ENCODE results near the gene PXYLP1.
"Not testable (repeated sequence)": the region's sequence is repeated elsewhere in the genome, so short reads cannot be mapped to it uniquely, and the experiment has no call there.

Gene PXYLP1

GRCh38 chr3:141274411-141275031 is 42.9 kb downstream of the PXYLP1 start:
- no peak for DNase-seq

GRCh38 chr3:141275032-141275422 is 43.4 kb downstream of the PXYLP1 start:
- DNase-seq = no peak

- DNase-seq = no peak
These were observed 43.9 kb downstream of the PXYLP1 start for GRCh38 chr3:141275511-141275910.

DNA sequence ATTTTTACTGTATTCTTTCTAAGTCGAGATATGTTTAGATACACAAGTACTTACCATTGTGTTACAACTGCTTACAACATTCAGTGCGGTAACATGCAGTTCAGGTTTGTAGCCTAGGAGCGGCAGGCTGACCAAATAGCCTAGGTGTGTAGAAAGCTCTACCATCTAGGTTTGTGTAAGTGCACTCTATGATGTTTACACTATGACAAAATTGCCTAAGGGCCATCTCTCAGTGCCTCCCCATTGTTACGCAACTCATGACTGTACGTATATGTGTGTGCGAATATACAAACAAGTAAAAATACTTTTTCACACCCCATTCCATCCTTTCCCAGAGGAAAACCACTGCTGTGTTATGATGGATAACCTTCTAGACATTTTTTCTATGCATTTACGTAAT is 44.3 kb downstream of the PXYLP1 start:
- DNase-seq = no peak

- no peak for DNase-seq
These were observed 44.8 kb downstream of the PXYLP1 start for GRCh38 chr3:141276398-141276797.

- no peak for DNase-seq
These were observed 45.8 kb downstream of the PXYLP1 start for GRCh38 chr3:141277451-141277850.

DNA sequence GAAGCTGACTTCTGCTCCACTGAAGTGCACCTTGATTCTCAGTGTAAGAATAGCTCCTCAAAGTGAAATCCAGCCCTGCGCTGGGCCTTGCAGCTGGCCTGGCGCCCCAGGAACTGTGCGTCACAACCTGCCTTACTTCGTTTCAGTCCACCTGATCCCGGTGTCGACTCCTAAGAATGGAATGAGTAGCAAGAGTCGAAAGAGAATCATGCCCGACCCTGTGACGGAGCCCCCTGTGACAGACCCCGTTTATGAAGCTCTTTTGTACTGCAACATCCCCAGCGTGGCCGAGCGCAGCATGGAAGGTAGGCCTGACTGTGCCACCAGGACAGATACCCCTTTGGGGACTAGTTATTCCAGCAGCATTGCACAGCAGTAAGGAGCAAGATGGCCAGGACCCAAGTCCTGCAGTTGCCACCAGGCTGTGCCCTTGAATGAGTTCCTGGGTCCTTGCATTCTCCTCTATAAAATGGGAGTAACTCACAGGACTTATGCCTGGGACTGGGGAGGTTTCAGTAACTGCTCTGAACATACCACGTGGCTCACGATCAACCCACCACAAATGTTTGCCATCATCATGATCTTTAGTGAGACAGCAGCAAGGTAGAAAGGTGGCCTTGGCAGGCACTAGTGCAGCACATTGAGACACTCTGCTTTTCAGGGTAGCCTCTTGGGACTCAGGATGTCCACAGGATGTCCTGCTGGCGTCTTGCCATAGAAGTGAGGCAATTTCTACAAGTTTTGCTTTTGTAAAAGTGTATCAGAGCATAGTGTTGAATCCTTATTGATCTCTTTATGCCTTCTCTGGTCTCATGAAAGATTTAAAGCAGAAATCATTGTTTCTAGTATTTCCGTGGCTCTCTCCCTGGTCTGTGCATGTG is 46.8 kb downstream of the PXYLP1 start:
- DNase-seq = no peak

DNA sequence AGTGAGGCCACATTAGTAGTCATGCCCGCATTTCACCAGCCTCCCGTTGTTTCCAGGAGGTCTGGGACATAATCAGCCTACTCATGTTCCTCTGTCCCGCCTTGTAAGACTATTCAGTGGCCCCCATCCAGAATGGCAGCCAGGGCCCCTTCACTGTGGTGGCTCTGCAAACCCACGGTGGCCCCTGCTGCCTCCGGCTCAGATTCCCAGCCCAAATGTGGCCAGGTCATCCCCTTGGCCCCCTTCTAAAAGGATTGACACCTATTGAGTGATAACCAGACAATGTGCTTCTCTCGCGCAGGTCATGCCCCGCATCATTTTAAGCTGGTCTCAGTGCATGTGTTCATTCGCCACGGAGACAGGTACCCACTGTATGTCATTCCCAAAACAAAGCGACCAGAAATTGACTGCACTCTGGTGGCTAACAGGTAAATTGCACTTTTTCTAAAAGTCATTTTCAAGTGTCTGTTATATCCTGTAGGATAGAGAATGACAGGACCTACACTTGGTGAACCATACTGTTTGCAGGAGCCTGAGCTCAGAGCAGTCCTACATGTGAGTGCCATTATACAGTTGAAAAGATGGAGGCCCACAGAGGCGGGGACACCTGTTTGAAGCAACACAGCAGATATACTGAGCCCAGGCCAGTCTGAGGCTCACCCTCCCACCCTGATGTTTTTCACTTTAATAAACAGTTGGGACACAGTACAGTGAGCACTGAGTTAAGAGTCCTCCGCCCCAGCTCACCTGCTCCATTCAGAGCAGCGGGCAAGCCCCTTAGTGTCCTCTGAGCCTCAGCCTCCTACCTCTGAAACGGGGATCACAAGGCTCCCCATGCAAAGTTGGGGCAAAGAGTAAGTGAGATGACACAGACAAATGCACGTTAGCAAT is 47.7 kb downstream of the PXYLP1 start:
- DNase-seq = peak; percentile 84

DNA sequence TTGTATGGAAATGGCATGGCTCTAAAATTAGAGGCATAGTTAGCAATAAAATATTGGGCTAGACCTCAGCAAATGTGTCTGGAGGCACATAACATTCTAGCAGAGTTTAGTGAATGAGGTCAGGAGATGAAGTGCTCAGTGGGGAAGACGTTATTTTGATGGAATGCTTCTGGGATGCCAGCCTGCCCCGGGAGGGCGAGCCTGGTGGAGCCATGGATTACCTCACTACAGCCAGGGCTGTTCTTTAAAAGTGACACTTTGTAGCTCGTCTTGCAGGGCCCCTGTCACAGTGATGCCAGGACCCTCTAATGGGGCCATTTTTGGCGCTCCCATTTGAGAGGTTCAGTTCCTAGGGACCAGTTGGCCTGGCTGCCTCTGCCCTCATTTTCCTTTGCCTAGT is 48.5 kb downstream of the PXYLP1 start:
- DNase-seq = no peak

DNA sequence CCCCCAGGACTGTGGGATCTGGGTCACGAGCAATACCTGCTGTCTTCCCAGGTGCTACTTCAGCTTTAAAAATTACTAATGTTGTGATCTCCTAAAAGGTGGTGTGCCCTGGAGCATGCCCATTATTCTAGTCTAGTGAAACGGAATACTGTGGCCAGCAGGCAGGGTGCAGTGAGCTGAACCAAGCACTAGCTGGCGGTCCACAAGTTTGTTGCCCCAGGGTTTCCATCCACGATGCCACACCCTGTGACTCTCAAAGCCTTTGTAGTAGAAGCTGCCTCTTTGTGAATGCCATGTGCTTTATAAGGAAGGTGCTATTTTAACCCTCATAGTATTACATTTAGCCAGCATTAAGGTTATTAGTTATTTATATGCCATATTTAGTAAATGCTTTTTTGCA is 49.1 kb downstream of the PXYLP1 start:
- no peak for DNase-seq

- DNase-seq = peak; percentile 35
These were observed 53.9 kb downstream of the PXYLP1 start for GRCh38 chr3:141285570-141285969.

GRCh38 chr3:141286856-141287255 is 55.2 kb downstream of the PXYLP1 start:
- DNase-seq = no peak

DNA sequence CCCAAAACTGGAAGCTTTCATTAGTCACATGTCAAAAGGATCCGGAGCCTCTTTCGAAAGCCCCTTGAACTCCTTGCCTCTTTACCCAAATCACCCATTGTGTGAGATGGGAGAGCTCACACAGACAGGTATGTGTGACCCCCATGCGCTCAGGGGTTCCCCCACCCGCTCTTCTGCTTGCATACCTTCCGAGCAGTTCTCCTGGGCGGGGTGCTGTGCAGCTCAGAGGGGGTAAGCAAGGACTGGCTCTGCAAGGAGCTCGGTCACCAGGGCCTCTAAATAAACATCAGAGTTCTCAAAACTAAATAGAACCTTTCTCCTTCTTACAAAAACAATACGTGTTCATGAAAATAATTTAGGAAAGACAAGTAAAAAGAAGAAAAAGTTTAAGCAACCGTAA is 55.7 kb downstream of the PXYLP1 start:
- DNase-seq = no peak

DNA sequence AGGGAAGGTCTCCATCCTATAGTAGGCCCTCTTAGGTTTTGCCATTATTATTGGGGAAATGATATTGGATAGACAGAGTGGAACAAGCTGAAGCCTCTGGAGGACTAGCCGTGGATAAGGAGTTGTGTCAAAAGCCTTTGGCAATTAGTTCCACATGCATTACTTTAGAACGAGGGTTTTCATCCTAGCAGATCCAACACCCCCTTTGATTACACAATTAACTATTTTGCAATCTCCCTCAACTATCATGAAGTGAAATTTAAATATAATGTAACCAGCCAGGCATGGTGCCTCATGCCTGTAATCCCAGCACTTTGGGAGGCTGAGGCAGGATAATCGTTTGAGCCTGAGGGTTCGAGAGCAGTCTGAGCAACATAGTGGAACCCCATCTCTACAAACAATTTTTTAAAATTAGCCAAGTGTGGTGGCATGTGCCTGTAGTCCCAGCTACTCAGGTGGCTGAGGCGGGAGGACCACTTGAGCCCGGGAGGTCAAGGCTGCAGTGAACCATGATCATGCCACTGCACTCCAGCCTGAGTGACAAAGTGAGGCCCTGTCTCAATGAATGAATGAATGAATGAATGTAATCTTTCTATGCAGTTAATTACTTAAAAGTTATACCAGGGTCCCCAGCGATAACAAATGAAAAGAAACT is 56.8 kb downstream of the PXYLP1 start:
- DNase-seq = no peak

DNA sequence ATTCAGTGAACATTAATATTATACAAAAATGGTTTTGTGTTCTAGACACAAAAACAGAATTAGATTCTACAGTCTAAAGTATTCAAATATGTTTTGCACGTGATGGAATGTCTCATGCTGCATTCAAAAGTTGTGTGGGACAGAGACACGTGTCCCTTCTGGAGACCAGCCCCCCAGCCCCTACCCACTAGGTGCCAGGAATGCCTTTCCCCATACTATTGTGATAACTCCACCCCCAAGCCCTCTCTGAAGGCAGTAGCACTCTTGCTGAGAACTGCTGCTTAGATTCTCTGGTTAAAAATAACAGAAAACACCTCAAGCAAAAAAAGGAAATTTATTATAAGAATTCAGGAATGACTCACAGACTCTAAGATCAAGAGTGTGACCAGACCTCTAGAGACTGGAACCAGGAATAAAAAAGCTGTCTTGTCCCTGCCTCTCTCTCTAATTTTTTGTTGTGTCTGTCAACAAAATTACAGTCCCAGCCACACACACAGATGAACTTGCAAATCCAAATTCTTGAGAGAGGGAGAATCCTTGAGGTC is 57.7 kb downstream of the PXYLP1 start:
- no peak for DNase-seq

GRCh38 chr3:141291559-141292355 is 60.1 kb downstream of the PXYLP1 start:
- DNase-seq = no peak

DNA sequence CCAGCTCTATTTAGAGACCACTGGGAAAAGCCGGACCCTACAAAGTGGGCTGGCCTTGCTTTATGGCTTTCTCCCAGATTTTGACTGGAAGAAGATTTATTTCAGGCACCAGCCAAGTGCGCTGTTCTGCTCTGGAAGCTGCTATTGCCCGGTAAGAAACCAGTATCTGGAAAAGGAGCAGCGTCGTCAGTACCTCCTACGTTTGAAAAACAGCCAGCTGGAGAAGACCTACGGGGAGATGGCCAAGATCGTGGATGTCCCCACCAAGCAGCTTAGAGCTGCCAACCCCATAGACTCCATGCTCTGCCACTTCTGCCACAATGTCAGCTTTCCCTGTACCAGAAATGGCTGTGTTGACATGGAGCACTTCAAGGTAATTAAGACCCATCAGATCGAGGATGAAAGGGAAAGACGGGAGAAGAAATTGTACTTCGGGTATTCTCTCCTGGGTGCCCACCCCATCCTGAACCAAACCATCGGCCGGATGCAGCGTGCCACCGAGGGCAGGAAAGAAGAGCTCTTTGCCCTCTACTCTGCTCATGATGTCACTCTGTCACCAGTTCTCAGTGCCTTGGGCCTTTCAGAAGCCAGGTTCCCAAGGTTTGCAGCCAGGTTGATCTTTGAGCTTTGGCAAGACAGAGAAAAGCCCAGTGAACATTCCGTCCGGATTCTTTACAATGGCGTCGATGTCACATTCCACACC is 60.9 kb downstream of the PXYLP1 start:
- no peak for DNase-seq

- no peak for DNase-seq
These were observed 62.7 kb downstream of the PXYLP1 start for GRCh38 chr3:141294301-141294700.

- DNase-seq = no peak
These were observed 63.2 kb downstream of the PXYLP1 start for GRCh38 chr3:141294848-141295247.

GRCh38 chr3:141300426-141300825 is 68.8 kb downstream of the PXYLP1 start:
- DNase-seq = not testable (repeated sequence)
